Measurements from ENCODE around the gene FAR2.
"Not testable (repeated sequence)": the region's sequence is repeated elsewhere in the genome, so short reads cannot be mapped to it uniquely, and the experiment has no call there.

The FAR2 gene

DNA sequence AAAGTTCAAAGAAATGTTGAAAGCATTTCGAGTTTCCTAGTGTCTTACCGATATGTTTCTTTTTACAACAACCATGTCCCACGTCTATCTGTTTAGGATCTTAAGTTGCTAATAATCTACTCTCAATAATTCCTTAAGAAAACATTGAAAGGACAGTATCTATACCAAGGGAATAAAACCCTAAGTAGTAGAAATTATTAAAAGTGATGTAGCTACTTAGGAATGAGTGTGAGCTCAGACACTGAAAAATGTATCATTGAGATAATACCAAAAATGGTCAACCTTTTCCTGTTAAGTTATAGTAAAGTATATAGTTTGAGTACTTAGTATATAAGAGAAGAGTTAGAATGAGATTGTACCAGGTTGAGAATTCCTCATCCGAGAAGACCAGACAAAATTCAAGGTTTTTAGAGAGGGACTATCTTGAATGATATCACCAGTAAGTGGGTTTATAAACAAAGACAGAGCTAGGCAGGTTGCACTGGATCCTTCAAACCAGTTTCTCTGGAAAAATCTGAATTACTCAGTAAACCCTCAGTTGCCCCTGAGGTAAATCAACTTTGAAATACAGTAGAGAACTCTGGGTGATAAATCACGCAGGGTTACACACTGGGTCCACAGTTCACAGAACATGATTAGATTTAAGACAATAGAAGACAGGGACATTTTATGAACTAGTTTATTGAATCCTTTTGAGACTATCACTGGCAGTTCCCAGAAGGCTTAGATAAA is 135.1 kb downstream of the FAR2 start:
- DNase-seq: no peak

DNA sequence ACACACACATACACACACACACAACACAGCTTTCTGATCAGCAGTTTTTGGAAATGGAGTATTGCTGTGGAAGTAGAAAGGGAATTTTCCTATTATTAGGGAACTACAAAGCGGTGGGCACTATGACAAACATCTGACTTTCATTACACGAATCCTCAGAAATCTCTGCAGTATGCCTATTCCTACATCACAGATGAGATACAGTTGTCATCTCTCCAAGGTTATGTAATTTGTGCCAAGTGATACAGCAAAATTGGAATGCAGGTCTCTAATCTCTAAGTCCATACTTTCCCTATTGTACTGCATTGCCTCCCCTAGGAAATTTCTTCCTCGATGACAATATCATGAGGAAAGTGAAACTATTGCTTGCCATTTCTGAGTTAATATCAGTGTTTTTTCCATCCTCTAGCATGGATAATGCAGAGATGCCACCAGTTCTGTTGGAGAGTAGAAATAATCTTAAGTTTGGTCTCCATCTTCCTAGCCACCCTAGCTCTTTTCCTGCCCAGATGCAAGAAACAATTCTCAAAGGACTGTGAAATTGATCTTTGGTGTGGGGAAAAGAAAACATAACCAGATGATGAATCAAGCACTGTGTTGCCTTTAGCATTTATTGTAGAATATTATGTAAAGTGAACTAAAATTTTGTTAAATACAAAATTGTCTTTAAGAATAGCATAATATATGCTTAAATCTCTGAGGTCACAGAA is 137.2 kb downstream of the FAR2 start:
- no peak for DNase-seq

GRCh38 chr12:29287622-29288021 is 138.5 kb downstream of the FAR2 start:
- no peak for DNase-seq

GRCh38 chr12:29288031-29288430 is 139.0 kb downstream of the FAR2 start:
- no peak for DNase-seq

DNA sequence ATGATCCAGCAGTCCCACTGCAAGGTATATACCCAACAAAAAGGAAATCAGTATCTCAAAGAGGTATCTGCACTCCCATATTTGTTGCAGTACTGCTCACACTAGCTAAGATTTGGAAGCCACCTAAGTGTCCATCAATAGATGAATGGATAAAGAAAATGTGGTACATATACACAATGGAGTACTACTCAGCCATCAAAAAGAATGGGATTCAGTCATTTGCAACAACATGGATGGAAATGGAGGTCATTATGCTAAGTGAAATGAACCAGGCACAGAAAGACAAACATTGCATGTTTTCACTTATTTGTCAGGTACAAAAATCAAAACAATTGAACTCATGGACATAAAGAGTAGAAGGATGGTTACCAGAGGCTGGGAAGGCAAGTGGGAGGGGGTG is 141.4 kb downstream of the FAR2 start:
- not testable (repeated sequence) for DNase-seq

- DNase-seq: no peak
These were observed 142.1 kb downstream of the FAR2 start for GRCh38 chr12:29291226-29291625.

GRCh38 chr12:29299633-29300032 is 150.6 kb downstream of the FAR2 start:
- DNase-seq: no peak

DNA sequence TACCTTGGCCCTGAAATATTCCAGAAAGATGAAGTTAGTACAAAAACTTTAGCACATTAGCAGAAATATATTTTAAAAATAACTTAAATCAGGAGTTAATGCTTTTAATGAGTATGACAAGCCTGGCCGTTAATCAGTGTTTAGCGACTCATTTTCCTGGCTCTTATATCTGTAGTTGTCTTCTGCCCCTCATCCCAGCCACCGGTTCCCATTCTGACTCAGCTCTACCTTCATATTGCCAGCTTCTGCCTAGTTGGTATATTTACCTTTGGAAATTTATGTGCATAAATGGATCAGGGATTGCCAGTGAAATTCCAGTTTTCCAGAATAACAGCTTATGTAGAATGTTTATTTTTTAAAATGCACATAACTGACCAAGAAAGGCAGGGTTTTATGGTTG is 152.0 kb downstream of the FAR2 start:
- no peak for DNase-seq

- no peak for DNase-seq
These were observed 155.3 kb downstream of the FAR2 start for GRCh38 chr12:29304388-29304787.

DNA sequence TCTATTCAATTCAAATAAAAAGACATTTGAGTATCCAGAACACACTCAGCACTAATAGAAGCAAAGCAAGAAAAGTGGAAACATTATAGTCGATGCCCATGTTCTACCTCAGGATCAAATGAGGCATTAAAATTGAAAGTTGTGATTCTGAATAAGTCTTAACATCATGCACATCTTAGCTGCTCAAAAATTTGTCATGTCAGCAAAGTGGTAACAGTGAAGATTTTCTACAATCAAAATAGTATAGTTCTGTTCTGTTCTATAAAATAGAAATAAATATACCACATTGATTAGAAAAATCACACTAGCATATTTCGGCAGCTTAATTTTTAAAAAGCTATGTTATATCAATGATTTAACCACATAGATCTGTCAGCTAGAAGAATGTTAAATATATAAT is 157.2 kb downstream of the FAR2 start:
- no peak for DNase-seq

DNA sequence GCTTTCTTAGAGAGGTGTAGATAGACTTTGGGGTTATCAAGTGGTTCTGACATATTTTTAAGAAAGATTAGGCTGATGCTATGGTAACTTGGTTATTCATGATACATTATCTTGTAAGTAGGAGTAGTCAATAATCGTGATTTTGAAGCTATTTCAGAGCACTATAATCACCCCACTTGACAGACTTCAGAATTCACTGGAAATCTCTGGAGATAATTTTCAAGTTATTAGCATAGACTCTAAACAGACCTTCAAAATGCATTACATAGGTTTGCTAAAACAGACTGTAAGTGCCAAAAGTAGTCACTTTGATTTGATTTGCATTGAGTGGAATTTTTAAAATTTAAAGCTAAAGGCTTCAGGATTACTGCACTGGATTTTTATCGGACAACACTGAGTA is 157.6 kb downstream of the FAR2 start:
- no peak for DNase-seq

- DNase-seq: no peak
These were observed 160.3 kb downstream of the FAR2 start for GRCh38 chr12:29309320-29309902.

- no peak for DNase-seq
These were observed 161.8 kb downstream of the FAR2 start for GRCh38 chr12:29310899-29311298.

DNA sequence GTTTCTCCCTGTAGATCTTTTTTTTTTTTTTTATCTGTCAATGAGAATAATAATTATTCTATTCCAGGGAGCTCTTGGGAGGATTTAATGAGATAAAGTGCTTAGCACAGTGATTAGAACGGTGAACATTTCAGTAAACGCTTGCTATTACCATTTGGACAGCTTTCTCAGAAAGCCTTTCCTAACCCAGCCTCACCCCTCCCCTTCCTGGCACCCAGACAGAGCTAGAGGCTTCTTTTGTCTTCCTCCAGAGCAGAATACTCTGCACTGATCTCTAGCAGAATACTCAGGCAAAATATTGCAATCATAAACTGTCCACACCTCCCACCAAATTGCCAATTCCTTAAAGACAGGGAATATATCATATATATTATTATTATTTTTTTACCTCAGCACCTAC is 165.3 kb downstream of the FAR2 start:
- DNase-seq: no peak

DNA sequence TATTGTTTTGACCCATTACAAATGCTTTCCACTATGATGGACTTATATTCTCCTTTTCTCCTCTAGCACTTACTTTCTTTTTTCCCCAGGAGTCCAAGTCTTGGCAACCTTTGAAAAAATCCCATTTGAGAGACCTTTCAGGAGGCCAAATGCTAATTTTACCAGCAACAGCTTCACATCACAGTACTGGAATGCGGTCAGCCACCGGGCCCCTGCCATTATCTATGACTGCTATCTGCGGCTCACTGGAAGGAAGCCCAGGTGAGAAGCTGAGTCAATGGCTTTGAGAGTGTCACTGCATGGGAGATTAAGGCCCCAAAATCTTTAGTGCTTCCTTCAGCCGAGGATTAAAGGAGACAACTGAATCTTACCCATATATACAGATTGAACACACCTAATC is 167.7 kb downstream of the FAR2 start:
- DNase-seq: peak; percentile 42

DNA sequence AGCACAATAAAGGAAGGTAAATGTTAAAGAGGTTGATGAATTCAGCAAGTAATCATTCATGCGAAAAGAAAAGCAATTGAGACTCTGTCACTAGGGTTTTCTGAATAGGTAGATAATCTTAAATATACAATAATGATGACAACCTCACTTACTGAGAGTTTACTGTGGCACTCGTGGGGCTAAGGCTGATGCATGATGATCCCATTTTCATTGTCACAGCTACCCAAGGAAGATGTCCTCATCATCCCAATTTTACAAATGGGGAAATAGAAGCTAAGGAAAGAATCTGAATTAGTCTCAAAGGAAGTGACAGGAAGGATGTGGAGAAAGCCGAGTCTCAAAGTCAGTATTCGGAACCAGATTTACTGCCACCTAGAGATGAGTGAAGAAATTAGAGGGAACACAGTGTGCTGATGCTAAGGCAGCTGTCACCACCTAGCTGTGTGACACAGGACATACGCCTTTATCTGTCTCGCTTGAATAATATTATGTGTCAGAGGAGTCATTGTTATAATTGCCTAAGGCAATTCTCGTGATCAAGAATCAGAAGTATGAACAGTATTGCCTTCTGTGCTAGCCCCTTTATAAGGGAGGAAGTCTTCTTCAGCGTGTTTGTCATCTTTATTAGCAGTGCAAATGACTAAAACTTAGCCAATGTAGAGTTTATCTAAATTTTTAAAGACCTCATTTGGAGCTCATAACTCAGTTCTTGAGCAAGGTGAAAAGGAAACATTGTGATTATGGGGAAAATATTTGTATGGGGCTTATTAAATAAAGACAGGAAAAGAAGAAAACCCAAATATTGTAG is 168.7 kb downstream of the FAR2 start:
- DNase-seq: peak; percentile 16

DNA sequence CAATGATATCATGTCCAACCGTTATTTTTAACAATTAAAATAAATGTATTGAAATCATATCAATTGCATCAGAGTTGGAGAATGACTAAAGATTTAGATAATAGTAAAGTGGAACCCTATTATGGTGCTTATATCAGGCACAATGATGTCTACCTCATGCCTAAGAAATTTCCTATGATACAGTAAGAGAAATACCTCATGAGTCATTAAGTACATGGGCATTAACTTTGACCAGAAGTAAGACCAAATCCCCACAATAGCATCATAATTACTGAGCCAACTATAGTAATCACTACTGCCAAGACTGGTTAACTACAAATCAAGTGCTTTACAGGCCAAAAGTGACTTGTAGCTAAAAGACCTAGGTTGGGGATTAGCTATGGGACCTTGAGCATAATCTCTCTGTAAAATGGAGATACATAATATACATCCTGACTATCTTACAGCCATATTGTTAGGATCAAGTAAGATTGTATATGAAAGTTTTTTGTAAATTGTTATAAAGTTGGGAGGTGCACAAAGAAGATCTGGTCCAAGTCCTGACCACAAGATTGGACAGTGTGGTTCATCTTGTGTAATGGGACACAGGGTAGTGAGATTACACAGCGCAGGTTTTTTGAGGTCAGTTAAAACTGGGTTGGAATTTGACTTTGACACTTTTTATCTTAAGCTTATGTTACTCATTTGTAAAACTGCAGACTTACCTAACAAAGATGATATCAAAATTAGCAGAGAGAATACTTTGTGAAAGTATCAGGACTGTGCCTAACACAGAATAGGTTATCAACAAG is 171.4 kb downstream of the FAR2 start:
- no peak for DNase-seq

- DNase-seq: no peak
These were observed 173.1 kb downstream of the FAR2 start for GRCh38 chr12:29322157-29322556.

- DNase-seq: no peak
These were observed 180.3 kb downstream of the FAR2 start for GRCh38 chr12:29329411-29329810.

DNA sequence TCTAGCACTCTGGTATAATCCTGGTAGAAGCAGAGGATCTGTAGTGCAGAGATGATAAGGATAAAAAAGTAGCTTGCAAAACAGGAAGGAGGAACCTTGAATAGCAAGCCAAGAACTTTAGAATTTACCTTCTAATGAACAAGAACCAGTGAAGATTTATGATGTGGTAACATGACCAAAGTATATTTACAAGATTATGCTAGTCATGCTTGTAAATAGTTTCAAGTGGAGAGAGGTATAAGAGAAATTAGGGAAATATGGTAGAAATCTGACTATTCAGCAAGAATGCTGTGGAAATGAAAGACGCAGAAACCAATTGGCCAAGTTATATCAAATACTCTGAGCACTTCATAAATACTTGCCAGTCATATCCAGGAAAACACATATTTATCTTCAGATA is 184.1 kb downstream of the FAR2 start:
- DNase-seq: no peak

GRCh38 chr12:29334937-29335336 is 185.9 kb downstream of the FAR2 start:
- no peak for DNase-seq

GRCh38 chr12:29337325-29337724 is 188.2 kb downstream of the FAR2 start:
- DNase-seq: no peak

All from T1000 (cell line).